ENCODE measurements around the gene ECT2L. TPM values are rescaled to one million over a fixed set of nuclear protein-coding genes. Genes with fewer than 3 reads are reported as not detected.
A peak's percentile ranks its signal among the peaks of the same experiment; 100 is the strongest.

ECT2L gene
- total and polyA plus RNA-seq, 11 donors = 0.19 to 6.0 (median 1.9) TPM

DNA sequence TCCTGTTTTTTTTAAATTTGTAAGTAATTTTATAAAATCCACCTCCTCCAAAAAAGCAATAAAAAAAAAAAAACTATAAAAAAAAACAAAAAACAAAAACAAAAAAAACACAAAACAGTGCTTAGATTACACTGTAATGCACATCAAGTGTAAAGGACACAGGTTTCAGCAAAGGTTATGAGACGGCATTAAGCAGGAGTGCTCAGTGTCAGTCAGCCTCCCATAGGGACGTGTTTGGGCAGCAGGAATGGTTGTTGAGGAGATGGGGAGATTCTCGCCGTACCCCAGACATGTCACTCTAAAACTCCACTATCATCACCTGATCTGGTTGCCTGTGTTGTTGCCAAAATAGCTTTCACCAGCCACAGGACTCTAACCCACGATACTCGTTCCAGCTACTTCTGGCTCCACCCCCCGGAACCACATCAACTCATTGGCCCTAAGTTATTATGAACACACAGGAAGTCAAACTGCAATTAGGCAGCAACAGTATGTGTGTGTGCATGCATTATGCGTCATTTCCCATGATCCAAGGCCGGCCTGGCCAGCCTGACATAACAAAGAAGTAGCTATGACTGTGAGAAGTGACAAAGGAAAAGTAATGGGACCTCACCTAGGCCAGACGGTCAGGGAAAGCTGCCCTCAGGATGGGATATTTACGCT is 28.7 kb downstream of the ECT2L start:
- TF ChIP-seq POLR2A (IDR thresholded peaks at IDR 0.05) = no peak
- TF ChIP-seq, protein P1, sequence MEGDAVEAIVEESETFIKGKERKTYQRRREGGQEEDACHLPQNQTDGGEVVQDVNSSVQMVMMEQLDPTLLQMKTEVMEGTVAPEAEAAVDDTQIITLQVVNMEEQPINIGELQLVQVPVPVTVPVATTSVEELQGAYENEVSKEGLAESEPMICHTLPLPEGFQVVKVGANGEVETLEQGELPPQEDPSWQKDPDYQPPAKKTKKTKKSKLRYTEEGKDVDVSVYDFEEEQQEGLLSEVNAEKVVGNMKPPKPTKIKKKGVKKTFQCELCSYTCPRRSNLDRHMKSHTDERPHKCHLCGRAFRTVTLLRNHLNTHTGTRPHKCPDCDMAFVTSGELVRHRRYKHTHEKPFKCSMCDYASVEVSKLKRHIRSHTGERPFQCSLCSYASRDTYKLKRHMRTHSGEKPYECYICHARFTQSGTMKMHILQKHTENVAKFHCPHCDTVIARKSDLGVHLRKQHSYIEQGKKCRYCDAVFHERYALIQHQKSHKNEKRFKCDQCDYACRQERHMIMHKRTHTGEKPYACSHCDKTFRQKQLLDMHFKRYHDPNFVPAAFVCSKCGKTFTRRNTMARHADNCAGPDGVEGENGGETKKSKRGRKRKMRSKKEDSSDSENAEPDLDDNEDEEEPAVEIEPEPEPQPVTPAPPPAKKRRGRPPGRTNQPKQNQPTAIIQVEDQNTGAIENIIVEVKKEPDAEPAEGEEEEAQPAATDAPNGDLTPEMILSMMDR (IDR thresholded peaks at IDR 0.05) = no peak
- Histone ChIP-seq H3K36me3 (no peaks in the 10 kb centered on the region), H3K4me3 (no peak overlapping the region), H3K27me3 (no peaks in the 10 kb centered on the region), H3K4me1 (peaks cover 0 to 4% (median 0%) of the 10 kb centered on the region in 12 donors), H3K9me3 (no peaks in the 10 kb centered on the region), H3K27ac (no peak overlapping the region)
- 61 to 68% (median 65%) methylated on average over 11 of the region's 11 CpGs for WGBS, 4 donors
- intact Hi-C loops (cut with DNase I) = loop anchor here in 2 of 10 donors (5.0 to 10.0 kb wide), 2 partner anchors 80 to 538 kb away; no protein-coding TSS in a partner anchor
- DNase-seq (no peak), ATAC-seq (peak in 3 of 4 donors; percentile 13 to 51 (median 16))

DNA sequence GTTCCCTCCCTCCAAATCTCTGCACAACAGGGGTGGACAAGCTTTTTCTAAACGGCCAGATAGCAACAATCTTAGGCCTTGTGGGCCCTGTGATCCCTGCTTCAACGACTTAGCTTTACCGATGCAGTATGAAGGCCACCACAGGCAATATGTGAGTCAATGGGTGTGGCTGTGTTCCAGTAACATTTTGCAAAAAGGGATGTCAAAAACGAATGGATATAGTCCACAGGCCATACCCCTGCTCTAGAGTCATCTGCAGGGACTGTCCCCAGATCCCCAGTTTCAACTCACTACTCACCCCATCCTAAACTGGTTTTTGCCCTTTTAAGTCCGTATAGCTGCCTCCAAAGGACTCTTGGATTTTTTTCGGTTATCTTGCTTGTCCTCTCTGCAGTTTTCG is 34.4 kb downstream of the ECT2L start:
- H3K4me1 ChIP-seq = peaks cover 0 to 17% (median 4%) of the 10 kb centered on the region in 12 donors
- no peak for ATAC-seq
- intact Hi-C loops (cut with DNase I) = loop anchor here in 1 of 10 donors (5.0 kb wide), 1 partner anchor 37 kb away; no protein-coding TSS in a partner anchor
- DNase-seq = no peak
- peaks cover 0 to 10% (median 0%) of the 10 kb centered on the region in 12 donors for H3K9me3 ChIP-seq
- no peaks in the 10 kb centered on the region for H3K36me3 ChIP-seq
- TF ChIP-seq, protein P1 (IDR thresholded peaks at IDR 0.05) = no peak
- no peak for TF ChIP-seq POLR2A (IDR thresholded peaks at IDR 0.05)
- H3K4me3 ChIP-seq = no peak overlapping the region
- H3K27me3 ChIP-seq = no peaks in the 10 kb centered on the region
- H3K27ac ChIP-seq = no peak overlapping the region
- WGBS, 4 donors = 80 to 86% (median 84%) methylated on average over 7 of the region's 7 CpGs

DNA sequence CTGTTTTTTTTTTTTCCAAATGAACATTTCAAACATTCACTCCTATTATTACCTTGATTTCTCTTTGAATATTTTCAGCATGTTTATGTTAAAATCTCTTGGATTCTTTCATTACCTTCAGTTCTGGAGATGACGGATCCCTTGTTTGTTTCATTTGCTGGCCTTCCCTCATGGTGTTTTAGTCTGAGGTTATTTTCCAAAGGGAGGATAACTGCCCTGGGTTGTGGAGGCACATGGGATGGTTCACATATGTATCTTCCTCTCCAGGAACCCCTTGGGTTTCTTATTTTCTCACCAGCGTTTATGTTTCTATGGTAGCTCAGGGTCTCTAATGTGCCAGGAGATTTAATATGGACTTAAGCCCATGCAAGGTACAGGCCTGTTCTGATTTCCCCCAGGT is 36.3 kb downstream of the ECT2L start:
- H3K27me3 ChIP-seq = no peaks in the 10 kb centered on the region
- DNase-seq (no peak), ATAC-seq (no peak)
- peak overlapping the region in 2 of 12 donors; percentile 3 to 43 for H3K4me3 ChIP-seq
- no peaks in the 10 kb centered on the region for H3K36me3 ChIP-seq
- H3K4me1 ChIP-seq = peaks cover 0 to 17% (median 5%) of the 10 kb centered on the region in 12 donors
- peak overlapping the region in 3 of 12 donors; percentile 71 to 92 (median 73) for H3K27ac ChIP-seq
- no peak for TF ChIP-seq POLR2A (IDR thresholded peaks at IDR 0.05)
- TF ChIP-seq, protein P1 (IDR thresholded peaks at IDR 0.05) = no peak
- H3K9me3 ChIP-seq = peaks cover 0 to 10% (median 0%) of the 10 kb centered on the region in 12 donors
- 92 to 99% (median 96%) methylated on average over 2 of the region's 2 CpGs for WGBS, 4 donors
- intact Hi-C loops (cut with DNase I) = loop anchor here in 1 of 10 donors (5.0 kb wide), 1 partner anchor 35 kb away; no protein-coding TSS in a partner anchor

DNA sequence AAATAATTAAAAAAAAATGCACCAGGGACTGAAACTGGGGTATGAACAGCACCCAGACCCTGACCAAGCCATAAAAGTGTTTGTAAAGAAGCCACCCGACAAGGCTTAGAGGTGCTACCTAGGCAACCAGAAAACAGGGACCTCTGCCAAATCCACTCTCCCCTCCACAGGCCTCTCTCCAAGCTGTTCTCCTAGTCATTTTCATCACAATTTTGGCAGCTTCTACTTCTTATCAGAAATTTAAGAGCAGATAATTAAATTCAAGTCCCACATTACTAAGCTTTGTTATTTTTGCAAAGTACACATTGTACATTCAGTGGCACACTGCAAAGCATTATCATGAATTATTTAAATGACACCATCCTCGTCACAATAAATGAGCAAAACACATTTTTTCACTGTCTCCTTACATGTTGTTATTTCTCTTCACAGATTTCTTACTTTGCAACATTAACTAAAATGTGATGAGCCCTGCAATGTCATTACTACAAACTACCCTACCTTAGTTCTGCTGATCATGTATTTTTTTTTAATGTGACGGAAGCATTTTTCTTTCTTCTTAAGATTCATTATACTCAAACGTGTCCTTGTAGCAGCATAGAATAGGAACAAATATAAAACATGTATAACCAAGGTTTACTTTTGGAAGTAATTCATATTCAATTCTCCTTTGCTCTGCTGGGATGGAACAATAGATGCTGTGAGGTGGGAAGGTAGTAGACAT is 38.1 kb downstream of the ECT2L start:
- WGBS, 4 donors = 30 to 42% (median 38%) methylated on average over 4 of the region's 4 CpGs
- Histone ChIP-seq H3K36me3 (no peaks in the 10 kb centered on the region), H3K27ac (peak overlapping the region in 11 of 12 donors; percentile 39 to 92 (median 80)), H3K27me3 (no peaks in the 10 kb centered on the region), H3K4me1 (peaks cover 0 to 17% (median 5%) of the 10 kb centered on the region in 12 donors), H3K9me3 (peaks cover 0 to 10% (median 0%) of the 10 kb centered on the region in 12 donors), H3K4me3 (peak overlapping the region in 2 of 12 donors; percentile 35 to 43)
- DNase-seq = peak in 4 of 5 donors; percentile 52 to 77 (median 70)
- TF ChIP-seq POLR2A (IDR thresholded peaks at IDR 0.05) = no peak
- TF ChIP-seq, protein P1 (IDR thresholded peaks at IDR 0.05) = no peak
- intact Hi-C loops (cut with DNase I) = loop anchor here in 1 of 10 donors (5.0 kb wide), 1 partner anchor 33 kb away; no protein-coding TSS in a partner anchor
- peak; percentile 89 to 94 (median 93) for ATAC-seq

Data from heart left ventricle (tissue), 16 donors.